ENCODE results near the gene GIGYF2.
"Not testable (repeated sequence)": the region's sequence is repeated elsewhere in the genome, so short reads cannot be mapped to it uniquely, and the experiment has no call there.

The GIGYF2 gene

GRCh38 chr2:232835687-232836208 lies 138.6 kb downstream of the GIGYF2 start:
- DNase-seq = no peak

GRCh38 chr2:232836934-232837333 lies 139.8 kb downstream of the GIGYF2 start:
- no peak for DNase-seq

GRCh38 chr2:232838406-232838874 lies 141.3 kb downstream of the GIGYF2 start:
- no peak for DNase-seq

- no peak for DNase-seq
These were observed 142.4 kb downstream of the GIGYF2 start for GRCh38 chr2:232839411-232840079.

GRCh38 chr2:232842689-232843088 lies 145.6 kb downstream of the GIGYF2 start:
- DNase-seq = no peak

- no peak for DNase-seq
These were observed 146.7 kb downstream of the GIGYF2 start for GRCh38 chr2:232843834-232844233.

- no peak for DNase-seq
These were observed 148.9 kb downstream of the GIGYF2 start for GRCh38 chr2:232846055-232846454.

GRCh38 chr2:232850039-232850438 lies 152.9 kb downstream of the GIGYF2 start:
- DNase-seq = no peak

- not testable (repeated sequence) for DNase-seq
These were observed 154.9 kb downstream of the GIGYF2 start for GRCh38 chr2:232852081-232852480.

GRCh38 chr2:232852676-232853075 lies 155.5 kb downstream of the GIGYF2 start:
- no peak for DNase-seq

GRCh38 chr2:232854082-232854481 lies 157.0 kb downstream of the GIGYF2 start:
- no peak for DNase-seq

- DNase-seq = no peak
These were observed 160.0 kb downstream of the GIGYF2 start for GRCh38 chr2:232857158-232857563.

GRCh38 chr2:232859385-232859916 lies 162.3 kb downstream of the GIGYF2 start:
- no peak for DNase-seq

GRCh38 chr2:232860593-232861241 lies 163.6 kb downstream of the GIGYF2 start:
- DNase-seq = no peak

GRCh38 chr2:232861353-232861752 lies 164.2 kb downstream of the GIGYF2 start:
- DNase-seq = no peak

- DNase-seq = no peak
These were observed 166.9 kb downstream of the GIGYF2 start for GRCh38 chr2:232863996-232864395.

- no peak for DNase-seq
These were observed 168.0 kb downstream of the GIGYF2 start for GRCh38 chr2:232865165-232865564.

- DNase-seq = no peak
These were observed 169.0 kb downstream of the GIGYF2 start for GRCh38 chr2:232866104-232866503.

GRCh38 chr2:232869138-232870017 lies 172.2 kb downstream of the GIGYF2 start:
- DNase-seq = no peak

GRCh38 chr2:232870018-232870765 lies 173.1 kb downstream of the GIGYF2 start, which contains the start of gene SNORC:
TSS of gene SNORC (plus strand) at chr2:232870264. CDS start at chr2:232870342, 78 bp downstream.
- DNase-seq = no peak

GRCh38 chr2:232870766-232871371 lies 173.7 kb downstream of the GIGYF2 start:
- DNase-seq = no peak

- no peak for DNase-seq
These were observed 174.3 kb downstream of the GIGYF2 start for GRCh38 chr2:232871418-232871834.

All from NCI-H2081 treated with DMSO at 0.1 percent for 48 hours (cell line).